Stimulated activated CD4-positive, alpha-beta T cell treated with anti-CD3 and anti-CD28 coated beads, Interleukin-2, amount 100 ng/mL, for 48 hours (primary cell): ENCODE measurements around the gene SF3B5.
"Not testable (repeated sequence)": the region's sequence is repeated elsewhere in the genome, so short reads cannot be mapped to it uniquely, and the experiment has no call there.

Source experiments
- DNase-seq, 2 donors: peaks; one replicate each; pipeline ENCODE4 v3.0.0-alpha.2; 2020

Gene SF3B5

DNA sequence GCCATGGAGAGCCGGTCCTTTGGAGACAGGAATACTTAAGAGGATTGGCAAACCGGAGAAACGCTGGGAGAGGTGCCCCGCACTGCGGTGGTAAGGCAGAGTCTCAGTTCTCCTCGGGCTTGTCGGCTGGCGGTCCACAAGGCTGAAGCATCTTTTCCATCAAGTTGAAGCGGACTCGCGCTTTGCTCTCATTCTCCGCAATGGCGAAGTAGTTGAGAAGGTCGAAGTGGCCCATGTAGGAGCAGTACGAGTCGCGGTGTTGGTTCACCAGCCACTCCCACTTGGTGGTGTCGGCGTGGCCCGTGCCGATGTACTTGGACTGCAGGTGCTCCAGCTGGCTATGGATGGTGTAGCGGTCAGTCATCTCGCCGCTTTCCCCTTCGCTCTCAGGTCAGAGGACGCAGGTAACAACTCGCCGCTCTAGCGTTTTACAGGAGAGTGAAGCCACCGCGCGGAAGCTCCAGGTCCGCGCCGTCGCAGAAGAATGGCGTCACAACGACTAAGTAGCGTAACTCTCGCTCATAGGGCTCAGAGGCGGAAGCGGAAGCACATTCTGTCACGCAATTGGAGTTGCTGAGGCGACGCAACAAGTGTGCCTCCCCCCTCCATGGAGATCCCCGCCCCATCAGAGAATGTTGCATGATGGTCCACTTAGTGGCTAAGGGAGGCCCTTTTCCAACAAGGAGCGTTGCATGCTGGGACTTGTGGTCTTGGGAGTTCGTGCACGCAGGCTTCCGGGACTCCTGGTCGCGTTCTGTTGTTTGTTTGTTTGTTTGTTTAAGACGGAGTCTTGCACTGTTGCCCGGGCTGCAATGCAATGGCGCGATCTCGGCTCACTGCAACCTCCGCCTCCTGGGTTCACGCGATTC lies at the start of gene SF3B5:
SF3B5 (minus strand) TSS at position 440 of the 869 bp plus-strand sequence; CDS start at position 364, 76 bp downstream.
- peak; percentile 92 to 93 for DNase-seq

DNA sequence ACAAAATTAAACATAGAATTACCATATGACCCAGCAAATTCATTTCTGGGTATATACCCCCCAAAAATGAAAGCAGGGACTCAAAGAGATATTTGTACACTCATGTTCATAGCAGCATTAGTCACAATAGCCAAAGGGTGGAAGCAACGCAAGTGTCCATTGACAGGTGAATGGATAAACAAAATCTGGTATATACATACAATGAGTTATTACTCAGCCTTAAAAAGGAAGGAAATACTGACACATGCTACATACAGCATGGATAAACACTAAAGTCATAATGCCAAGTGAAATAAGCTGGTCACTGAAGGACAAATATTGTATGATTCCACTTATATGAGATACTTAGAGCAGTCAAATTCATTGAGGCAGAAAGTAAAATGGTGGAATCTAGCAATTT lies 49.6 kb upstream of the SF3B5 start:
- no peak for DNase-seq

DNA sequence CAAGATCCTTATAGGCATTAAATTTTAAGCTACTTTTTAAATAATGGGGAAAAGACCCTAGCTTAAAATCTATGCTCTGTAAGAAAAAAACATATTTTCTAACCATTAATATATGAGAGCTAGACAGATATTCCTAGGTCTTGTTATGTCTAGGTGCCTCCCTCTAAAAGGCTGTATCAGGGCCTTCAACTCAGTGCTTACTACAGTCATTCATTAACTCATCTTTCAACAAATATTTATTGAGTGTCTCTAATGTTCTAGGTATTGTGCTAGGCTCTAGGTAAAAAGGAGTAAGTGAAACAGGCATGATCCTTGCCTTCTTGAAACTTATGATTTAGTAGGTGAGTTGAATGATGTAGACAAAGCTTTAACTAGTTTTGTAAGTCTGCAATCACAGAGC lies 48.5 kb upstream of the SF3B5 start:
- DNase-seq, result no peak

DNA sequence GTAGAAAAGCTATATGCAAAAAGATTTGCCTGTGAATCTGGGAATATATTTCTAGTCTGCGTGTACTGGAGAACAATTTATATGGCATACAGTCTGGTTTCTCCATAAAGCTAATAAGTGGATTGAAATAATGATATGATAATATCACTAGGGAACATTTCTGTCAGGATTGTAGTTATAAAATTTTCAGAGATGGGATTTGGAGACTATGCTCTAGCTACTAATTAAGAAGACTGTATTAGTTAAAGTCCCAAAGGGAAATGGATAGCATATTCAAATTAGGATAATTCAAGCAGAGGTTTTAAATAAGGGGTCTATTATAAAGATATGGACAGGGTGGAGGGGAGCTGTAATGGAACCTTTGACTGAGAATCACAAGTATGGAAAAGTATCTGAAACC lies 47.7 kb upstream of the SF3B5 start:
- no peak for DNase-seq

DNA sequence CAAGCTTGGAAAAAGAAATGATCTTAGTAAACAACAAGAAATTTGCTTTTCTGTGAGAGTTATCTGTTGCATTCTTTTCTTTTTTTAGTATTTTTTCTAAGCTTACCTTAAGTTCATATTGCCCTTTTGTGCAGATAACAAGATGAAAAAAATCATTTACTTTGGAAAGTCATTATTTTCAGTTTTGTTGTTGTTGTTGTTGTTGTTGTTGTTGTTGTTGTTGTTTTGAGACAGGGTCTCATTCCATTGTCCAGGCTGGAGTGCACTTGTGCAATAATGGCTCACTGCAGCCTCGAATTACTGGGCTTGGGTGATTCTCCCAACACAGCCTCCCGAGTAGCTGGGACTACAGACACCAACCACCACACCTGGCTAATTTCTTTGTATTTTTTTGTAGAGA lies 46.1 kb upstream of the SF3B5 start:
- DNase-seq, result no peak

DNA sequence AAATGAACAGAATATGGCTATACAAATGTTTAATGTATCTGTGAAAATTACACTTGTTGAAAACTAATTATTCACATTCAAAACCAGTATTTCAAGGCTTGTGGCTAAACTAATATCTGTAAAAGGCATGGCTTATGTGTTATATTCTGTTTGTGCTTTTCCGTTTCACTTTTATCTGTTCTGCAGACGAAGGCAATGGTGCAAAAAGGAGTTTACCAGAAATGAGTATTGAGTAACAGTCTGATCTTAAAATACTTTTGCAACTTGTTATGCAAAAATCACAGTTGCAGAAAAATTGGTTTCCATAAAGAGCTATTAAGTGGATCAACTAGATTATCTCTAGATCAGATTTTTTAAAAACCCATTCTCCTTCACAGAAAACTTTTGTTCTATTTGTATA lies 45.5 kb upstream of the SF3B5 start:
- no peak for DNase-seq

DNA sequence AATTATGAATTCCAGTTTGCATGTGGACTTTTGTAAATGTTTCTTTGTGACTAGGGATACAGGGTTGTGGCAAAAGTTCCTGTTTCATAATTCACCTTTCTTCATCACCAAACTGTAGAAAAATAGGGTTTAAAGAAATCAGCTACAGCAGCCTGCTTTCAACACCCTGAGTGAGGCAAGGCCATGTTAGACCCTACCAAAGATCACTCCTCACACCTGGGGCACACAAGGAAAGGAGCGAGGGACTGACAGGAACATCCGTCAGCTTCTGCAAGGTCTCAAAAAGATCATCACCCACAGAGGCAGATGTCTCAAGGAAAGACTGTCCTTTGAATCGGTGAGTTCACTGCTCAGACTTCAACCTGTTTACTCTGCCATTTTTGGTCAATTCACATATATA lies 44.4 kb upstream of the SF3B5 start:
- DNase-seq, result no peak

DNA sequence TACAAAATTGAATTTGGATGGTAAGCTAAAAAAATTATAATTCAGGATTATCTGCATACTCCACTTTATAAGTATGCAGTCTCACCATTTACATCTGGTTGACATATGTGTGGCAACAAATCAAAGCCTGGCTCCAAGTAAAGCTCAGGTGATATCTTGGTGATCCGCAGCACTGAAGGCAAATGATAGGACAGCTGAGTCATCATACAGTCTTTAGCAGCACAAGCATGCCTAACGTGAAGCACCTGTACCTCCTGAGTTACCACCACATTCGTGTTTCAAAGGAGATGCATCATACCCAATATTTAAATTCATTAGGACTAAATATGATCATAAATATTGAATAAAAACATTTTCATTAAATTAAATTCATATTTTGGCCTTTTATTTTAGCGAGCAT lies 43.2 kb upstream of the SF3B5 start:
- no peak for DNase-seq

DNA sequence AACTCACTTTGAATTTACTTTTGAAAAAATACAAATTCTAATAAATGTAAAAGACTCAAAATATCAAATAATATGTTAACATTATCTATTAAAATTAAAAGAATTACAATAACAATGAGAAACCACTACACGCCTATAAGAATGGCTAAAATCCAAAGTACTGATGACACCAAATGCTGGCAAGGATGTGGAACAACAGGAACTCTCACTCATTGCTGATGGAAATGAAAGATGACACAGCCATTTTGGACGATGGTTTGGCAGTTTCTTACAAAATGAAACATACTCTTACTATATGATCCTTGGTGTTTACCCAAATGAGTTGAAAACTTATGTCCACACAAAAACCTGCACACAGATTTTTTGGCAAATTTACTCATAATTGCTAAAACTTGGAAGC lies 39.4 kb upstream of the SF3B5 start:
- DNase-seq, result no peak

DNA sequence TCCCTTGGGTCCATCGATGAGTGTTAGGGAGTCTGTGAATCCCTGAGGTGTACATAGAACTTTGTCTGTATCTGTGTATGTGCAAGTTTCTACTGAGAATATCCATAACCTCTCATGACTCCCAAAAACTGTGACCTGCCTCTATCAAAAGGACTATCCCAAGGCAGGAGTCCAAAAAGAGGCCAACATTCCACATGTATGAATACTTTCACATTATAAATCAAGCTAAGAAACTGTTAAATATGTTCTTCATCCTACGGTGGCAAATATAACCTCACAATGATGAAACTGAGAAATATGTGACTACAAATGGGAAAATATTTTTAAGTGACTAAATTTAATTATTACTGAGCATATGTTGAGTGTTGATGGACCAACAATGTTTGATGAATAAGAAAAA lies 38.8 kb upstream of the SF3B5 start:
- DNase-seq, result no peak

DNA sequence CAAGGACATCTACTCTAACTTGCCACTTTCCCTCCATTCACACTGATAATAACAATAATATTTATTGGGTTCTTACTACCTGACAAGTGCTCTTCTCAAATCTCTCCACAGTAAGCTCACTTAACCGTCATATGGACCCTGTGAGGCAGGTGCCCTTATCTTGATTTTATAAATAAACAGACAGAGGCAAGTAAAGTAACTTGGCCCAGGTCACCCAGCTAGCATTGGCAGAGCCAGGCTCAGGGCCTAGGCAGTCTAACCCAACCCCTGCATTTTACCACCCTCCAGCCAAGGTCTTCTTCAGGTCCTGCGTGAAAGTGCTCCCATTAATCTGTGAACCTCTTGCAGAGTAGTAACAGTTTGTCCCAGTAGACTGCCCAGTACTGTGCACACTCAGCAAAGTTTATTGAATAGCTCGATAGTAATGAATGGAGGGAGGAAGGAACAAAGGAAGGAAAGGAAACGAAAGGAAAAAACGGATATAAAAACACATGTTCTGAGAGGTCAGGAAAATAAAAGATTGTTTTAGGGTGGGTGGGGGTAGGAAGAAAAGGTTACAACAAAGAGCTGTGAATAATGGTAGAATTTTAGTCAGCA lies 38.0 kb upstream of the SF3B5 start:
- DNase-seq, result no peak

DNA sequence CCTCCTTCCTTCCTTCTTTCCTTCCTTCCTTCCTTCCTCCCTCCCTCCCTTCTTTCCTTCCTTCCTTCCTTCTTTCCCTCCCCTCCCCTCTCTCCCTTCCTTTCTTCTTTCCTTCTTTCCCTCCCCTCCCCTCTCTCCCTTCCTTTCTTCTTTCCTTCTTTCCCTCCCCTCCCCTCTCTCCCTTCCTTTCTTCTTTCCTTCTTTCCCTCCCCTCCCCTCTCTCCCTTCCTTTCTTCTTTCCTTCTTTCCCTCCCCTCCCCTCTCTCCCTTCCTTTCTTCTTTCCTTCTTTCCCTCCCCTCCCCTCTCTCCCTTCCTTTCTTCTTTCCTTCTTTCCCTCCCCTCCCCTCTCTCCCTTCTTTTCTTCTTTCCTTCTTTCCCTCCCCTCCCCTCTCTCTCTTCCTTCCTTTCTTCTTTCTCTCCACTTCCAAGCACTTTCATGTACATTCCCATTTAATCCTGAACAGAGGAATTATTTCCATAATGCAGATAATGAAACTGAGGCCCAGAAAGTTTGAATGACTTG lies 36.9 kb upstream of the SF3B5 start:
- DNase-seq, result not testable (repeated sequence)

DNA sequence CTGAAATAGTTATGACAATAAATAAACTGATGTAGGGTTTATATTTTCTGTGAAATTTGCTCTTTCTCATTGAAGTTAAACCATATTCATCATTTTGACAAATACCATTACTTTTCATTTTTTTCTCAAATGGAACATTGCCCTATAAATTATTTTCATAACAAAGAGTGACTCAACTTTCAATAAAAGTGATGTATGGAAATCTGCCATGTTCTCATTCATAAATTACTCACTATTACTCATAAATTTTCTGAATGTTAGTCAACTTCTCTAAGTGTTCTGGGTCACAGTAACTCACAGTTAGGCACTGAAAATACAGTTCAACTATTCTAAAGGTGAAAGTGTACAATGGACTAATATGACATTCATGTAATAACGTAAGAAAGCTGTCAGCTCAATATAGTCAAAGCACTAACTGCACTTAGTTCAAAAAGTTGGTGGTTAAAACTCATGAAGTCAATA lies 35.9 kb upstream of the SF3B5 start:
- no peak for DNase-seq

DNA sequence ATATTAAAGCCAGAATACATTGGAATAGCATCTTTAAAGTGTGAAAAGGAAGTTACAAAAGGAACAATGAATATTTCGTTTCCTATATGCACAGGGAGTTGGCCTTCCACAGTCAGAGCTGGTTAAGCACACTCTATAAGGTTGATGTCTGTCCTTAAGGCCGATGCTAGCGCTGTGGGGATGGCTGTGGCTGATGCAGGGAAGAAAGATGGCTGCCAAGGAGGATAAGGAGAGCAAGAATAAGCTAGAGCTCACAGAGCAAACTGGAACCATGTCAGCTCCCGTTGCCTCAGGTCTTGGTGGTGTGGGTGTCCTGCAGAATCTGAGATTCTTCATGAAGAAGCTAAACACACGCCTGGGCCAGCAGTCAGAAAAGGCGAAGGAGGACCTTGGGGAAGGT lies 34.1 kb upstream of the SF3B5 start:
- no peak for DNase-seq

DNA sequence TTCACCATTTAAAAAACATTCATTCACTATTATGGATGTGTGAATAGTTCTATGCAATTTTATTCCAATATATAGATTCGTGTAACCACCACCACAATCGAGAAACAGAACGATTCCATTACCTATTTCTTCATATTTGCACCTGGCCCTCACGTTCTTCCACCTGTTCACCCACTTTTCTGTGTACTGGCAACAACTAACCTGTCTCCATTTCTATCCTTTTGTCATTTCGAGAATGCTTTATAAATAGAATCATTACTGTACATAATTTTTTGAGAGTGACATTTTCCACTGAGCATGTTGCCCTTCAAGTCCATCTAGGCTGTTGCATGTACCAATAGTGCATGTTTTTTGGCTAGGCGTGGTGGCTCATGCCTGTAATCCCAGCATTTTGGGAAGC lies 31.7 kb upstream of the SF3B5 start:
- no peak for DNase-seq

DNA sequence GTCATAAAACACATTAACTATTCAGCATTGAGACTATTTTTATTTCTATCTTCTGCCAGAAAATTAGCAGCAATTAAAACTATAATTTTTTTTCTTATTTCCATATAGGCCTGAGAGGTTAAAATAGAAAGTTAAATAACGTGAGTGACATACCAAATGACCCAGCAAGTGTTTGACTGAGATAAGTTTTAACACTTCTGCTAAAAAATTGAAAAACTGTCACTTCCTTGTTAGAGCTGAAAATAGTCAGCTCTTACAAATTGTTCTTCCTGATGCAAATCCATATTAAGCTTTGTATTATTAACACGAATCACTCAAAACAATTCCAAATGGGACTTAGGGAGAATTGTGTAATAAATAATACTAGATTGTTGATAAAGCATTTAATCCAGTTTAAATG lies 28.5 kb upstream of the SF3B5 start:
- DNase-seq, result no peak

DNA sequence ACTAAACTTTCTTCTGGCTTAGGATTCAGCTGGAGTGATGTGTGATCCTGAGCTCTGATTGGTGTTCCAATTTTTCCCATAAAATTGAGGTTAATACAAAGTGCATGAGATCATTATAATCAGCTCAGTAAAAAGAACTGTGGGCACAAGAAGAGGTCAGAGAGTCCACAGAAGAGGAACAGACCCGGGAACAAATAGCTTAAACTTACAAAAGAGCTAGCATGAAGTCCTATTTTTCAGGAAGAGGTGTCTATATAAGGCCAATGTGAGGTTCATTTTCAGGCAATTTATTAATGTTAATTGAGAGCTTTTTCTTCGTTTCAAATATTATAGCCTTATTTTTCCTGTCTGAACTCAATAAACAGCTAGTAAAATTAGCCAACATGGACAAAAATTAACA lies 28.0 kb upstream of the SF3B5 start:
- no peak for DNase-seq

DNA sequence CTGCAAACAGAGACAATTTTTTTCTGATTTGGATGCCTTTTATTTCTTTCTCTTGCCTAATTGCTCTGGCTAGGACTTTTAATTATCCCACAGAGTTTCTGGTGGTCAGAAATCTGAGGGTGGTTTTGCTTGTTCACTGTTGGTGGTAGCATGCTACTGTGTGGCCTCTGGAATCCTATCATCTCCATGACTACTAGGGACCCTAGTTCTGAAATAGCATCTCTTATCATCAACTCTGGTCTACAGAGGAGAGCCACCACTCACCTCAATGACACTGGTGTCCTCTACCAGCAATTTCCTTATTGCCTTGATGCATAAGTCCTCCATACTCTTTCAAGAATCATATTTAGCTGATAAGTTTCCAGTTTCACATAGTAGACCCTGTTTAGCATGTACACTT lies 27.5 kb upstream of the SF3B5 start:
- DNase-seq, result no peak

DNA sequence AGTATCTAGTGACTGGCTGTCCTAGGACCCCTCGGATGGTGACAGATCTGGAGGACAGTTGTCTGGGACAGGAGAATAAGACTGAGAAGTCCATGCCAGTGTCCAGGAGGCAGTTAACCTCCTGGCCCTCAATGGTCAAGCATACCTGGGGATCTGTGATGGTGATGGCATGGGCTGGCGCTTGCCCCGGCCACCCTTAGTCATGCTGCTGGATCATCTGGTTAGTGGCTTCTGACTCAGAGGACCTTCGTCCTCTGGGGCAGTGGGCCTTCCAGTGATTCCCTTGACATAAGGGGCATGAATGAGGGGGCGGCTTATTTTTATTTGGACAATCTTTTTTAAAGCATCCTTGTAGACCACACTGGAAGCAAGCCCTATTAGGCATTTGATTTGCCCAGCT lies 24.0 kb upstream of the SF3B5 start:
- no peak for DNase-seq

DNA sequence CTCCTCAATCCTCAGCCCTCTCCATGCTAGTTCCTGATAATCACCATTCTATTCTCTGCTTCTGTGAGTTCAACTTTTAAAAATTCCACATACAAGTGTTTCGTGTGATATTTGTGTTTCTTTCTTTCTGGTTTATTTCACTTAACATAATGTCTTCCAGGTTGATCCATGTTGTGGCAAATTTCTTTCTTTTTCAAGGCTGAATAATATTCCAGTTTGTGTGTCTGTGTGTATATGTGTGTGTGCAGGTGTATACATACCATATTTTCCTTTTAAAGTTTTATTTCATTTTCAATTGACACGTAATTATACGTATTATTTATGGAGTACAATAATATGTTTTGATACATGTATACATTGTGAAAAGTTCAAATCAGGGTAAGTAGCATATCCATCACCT lies 19.8 kb upstream of the SF3B5 start:
- DNase-seq, result no peak

DNA sequence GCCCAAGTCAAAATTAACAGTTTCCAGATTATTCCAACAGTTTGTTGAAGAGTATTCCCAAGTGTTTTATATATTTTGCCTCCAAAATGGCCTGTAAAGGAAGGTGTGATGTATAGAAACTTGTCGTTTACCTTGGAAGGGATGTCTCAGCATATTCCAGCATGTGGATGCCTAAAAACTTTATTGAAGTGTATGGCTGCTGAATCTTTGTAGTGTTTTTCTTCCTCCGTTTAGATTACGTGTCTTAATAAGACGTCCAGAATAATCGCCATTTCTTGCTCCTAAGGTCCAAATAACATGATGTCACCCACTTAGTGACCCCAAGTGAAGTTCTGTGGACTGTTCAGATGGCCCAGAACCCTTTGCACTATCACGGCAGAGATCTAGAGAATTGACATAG lies 18.0 kb upstream of the SF3B5 start:
- DNase-seq, result no peak

DNA sequence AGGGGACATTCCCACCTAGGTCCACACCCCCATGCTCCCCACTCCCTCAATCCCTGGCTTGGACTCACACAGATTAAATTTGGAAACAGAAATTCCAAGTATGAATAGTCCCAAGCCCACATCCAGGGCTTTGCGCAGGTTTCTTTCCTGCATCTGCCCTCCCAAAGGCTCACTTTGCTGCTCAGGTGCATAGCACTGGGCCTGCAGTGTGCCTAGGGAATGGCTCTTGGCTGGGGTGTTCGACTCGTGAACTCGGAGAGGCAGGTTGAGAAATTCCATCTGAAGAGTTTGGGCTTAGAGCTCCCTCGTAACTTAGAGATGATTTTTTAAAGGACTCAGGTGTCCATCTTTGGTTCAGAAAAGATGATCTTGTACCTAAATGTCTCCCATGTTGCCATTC lies 14.8 kb upstream of the SF3B5 start:
- DNase-seq, result no peak

DNA sequence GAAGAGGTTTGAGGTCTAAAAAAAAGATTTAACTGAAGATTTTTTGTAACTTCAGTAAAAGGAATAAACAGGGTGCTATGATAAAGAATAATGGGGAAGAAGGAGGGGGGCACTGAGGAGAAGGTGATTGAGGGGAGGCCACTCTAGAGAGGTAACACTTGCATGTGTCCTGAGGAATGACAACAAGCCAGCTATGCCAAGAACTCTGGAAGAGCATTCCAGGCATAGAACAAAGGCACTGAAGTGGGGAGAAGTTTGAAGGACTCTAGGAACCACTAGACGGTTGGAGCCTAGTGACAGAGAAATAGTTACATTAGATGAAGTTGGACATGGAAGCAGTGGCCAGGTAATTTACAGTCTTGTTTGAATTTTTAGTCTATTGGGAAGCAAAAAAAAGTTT lies 10.8 kb upstream of the SF3B5 start:
- DNase-seq, result no peak

DNA sequence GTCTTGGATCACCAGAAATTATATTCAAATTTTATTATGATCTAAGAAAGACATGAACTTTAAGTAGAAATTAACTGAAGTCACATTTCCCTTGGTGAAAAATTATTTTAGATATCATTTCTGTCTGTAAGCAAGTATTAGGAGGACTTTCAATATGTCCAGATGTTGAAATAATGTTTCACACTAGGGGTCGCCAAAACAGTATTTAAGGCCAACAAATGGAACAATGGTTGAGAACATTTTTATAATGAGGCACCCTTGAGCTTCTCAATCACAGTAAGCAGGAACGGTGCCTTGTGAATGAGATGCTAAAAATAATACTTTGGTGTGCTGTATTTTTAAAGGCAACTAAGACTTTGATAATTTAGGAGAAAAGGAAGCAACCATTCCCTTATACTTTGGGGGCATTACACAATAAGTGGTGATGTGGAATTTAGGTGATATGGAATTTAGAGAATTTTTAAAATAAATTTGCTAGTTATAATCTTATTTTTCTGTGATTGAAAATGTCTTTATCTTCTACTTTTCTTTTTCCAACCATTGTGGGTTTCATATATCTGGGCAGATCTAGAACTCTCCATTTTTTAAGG lies 9.6 kb upstream of the SF3B5 start:
- DNase-seq, result peak; percentile 32 to 42
